GM18861 (cell line): ENCODE data around the gene C3orf80.
"Not testable (repeated sequence)": the region's sequence is repeated elsewhere in the genome, so short reads cannot be mapped to it uniquely, and the experiment has no call there.

Source experiments
- ATAC-seq: cut with Tn5 transposase; IDR thresholded peaks from one replicate; pipeline ENCODE4 v1.9.1; 2021; ENCODE audit not compliant: unreplicated experiment

The C3orf80 gene

GRCh38 chr3:160225176-160226025 lies at the start of gene C3orf80:
Gene C3orf80, plus strand, starts transcription at chr3:160225422. Its CDS starts 214 bp downstream, at chr3:160225636.
- ATAC-seq: peak; percentile 82

- no peak for ATAC-seq
Measured at GRCh38 chr3:160176923-160177322, 48.3 kb upstream of the C3orf80 start.

- ATAC-seq: not testable (repeated sequence)
Measured at GRCh38 chr3:160178661-160179060, 46.6 kb upstream of the C3orf80 start.

DNA sequence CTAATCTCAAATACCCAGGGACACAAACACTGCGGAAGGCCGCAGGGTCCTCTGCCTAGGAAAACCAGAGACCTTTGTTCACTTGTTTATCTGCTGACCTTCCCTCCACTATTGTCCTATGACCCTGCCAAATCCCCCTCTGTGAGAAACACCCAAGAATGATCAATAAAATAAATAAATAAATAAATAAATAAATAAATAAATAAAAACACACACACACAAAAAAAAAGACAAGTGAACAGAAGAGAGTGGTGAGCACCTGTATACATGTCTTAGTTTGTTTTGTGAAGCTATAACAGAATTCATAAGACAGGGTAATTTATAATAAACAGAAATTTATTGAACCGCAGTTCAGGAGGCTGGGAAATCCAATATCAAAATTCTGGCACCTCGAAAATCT lies 45.8 kb upstream of the C3orf80 start:
- ATAC-seq: not testable (repeated sequence)

- no peak for ATAC-seq
Measured at GRCh38 chr3:160179906-160180305, 45.3 kb upstream of the C3orf80 start.

DNA sequence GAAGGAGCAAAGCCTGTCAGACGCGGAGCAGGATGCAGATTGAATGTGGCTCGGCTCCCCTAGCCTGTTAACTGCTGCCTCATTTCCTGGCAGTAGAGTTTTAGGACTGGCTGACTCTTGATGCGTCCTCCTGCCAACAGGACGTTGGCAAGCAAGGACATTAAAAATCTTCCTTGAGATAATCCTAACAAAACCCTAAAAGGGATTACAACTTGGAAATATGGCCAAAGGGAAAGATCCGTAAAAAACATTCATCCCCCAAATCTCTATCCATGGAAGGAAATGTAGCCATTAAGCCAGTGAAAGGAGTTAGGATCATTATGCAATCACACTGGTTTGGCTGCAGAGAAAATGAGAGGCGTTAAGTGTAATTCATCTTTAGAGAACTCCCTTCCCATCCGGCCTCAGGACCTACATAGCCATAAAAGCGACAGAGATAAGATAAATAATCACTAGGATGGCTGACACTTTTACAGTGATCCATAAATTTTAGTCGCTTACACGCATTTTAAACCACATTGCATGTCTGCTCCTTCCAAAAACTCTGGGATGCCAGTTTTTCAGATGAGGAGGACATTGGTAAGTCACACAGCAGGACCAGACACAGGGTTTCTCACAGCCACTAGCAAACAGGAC lies 44.5 kb upstream of the C3orf80 start:
- ATAC-seq: no peak

DNA sequence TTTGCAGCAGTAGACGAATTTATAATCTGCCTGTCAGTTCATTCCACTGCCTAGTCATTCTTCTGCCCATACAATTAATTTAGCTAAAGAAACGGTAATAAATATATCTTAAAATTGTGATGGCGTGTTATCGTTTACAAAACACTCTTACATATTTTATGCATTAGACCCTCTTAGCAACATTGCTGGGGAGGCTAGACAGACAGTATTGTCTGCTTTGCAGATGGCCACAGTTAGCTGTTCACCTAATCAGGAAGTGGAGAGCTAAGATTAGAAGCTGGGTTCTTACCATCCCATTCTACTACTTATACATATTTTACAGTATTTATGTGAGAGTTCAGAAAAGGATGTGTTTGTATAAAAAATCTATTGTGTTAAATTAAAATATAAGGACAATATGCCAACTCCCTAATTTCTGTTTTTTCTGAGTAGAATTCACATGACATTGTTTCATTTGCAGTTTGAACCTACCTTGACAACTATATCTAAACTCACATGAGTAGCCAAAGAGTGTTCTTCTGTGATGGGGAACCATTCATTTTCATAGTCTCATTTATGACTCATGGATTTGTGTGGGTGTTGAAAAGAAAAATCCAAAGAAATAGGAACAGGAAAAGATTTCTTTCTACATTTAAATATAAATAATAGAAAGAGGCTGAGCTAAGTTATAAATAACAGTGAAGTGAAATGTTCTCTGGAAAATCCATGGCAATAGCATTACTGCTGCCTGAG lies 41.7 kb upstream of the C3orf80 start:
- no peak for ATAC-seq

DNA sequence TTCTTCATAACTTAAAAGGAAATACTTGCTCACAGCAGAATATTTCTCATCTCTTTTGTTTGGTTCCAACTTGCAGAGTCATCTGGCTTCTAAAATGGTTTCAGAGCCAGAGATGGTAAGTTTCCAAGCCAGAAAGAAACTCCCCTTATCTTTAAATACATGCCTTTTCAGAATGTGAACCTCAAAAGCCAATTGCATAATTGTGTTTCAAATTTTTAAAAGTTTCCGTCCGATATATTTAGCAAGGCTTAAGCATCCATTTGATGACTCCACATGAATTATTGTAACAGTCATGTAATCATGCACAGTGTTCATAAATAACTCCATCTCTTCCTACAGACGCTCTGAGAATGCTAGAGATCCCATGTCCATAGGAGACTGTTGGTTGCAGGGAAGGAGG lies 40.6 kb upstream of the C3orf80 start:
- ATAC-seq: no peak

DNA sequence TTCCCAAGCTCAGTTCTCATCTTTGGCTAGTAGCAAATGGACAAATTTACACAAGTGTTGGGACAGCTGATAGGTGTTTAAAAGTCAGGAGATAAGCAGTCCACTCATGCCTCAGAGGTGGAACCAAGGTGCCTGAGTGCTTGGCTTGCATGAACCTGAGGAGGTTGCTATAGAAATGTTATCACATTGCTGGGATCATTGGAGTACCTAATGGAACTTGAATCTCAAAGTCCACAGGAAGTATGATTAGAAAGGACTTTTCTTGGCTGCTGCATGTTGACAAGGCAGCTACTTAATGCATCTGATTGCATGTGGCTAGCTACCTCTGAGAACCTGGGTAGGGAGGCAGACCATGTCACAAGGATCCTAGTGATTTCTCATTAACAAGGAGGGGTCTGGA lies 39.5 kb upstream of the C3orf80 start:
- ATAC-seq: no peak

GRCh38 chr3:160187288-160187687 lies 37.9 kb upstream of the C3orf80 start:
- ATAC-seq: no peak

DNA sequence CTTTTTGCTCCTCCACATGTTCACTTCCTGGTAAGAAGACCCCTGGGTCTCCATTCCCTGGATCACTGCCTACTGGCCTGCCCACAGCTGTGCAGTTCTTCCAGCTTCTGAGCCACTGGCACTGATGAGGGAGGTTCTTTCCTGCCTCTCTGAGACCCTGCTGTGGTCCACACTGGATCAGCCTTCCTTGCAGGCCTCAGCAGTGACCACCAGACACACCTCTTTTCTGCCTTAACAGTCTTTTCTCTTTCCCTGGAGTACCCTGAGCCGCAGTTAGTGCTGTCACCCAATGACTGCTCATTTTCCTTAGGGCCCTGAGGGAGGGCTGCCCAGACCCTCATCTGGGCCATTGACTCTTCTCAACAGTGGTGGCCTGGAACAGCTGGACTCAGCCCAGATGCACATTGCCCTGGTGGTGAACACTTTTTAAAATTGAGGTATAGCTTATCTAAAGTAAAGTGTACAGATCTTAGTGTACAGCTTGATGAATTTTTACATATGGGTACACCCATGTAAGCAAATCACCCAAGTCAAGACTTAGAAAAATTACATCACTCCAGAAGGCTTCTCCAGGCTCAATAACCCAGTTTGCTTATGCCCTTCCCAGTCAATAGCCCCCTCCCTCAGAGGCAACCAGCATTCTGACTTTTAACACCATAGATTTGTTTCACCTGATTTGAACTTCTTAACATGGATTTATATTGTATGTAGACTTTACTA lies 32.8 kb upstream of the C3orf80 start:
- no peak for ATAC-seq

DNA sequence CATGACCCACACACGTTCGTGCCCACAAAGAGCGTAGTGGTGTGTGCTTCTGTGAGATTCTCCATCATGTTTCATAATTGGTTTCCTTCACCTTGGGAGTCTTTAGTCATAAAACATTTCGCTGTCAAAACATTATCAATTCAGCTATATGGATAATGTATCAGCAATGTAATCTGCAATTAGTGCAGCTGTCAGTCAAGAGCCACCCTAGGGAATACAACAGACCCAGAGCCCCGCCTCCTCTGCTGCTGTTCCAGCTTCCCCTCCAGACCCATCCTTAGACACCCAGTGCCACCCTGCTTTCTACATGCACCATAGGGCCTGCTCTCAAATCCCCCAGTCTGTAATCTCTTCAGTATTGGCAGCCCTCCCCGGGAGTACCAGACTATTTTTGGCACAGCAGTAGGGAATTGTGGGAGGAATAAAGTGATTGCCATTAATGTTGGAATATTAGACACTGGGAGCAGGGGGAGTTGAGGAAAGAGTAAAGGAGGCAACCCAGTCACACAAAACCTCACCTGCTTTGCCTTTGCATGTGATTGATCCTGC lies 31.5 kb upstream of the C3orf80 start:
- ATAC-seq: no peak

DNA sequence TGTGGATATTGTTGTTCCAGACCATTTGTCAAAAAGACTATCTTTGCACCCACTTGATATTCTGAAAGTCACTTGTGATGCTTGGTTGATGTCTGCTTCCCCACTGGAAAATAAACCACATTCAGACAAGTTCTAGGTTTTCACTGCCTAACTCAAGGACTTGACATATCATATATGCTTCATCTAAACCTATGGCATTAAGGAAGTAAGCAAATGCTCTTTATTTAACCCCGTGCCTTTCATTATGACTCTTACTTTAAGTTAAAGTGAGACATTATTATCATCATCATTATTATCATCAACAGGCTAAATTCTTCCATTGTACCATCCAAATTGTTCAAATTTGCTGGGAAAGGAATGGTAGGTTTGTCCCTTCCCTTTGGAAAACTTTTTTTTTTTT lies 30.8 kb upstream of the C3orf80 start:
- ATAC-seq: no peak

DNA sequence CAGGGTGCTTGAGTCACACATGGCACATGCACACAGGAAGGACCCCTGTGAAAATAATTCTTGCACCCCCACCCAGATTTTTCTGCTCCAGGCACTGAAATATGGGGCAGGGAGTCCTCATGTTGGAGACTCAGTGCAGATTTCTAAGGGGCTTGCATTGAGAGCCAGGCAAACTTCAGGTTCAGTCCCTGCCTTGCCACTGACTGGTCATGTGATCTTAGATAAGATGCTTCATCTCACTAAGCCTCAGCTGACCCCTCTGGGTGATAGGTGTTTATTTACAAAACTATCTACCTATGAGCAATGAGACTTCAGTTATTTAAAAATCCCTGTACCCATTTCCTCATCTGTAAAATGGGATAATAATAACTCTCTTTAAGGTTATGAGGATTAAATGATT lies 30.1 kb upstream of the C3orf80 start:
- no peak for ATAC-seq

DNA sequence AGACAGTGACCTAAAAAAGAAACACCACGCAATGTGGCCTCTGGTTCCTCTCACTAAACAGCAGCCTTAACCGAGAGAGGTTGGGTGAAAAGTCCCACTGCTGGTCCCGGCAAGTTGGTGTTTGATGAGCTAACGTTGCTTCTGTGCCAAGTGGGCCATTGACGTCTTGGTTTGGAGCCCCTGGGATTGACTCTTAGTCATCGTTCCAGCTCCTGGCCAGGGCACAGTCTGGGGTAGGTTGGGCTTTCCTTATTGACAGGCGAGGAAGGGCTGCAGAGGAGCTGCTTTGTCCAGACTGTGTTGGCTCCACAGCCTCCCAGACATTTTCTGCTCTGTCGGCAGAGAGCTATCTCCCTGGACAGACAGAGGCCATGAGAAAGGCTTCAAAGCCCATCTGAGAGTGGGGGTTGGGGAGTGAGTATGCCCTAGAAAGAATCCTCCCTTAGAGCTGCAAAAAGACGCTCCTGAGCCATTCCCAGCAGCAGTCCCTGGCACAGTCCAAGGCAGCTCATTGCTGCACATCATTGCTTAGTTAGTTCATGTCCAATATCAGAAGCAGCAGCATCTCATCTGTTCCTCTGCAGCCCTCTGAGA lies 28.6 kb upstream of the C3orf80 start:
- no peak for ATAC-seq

- no peak for ATAC-seq
Measured at GRCh38 chr3:160199108-160199507, 26.1 kb upstream of the C3orf80 start.

GRCh38 chr3:160200353-160200752 lies 24.9 kb upstream of the C3orf80 start:
- ATAC-seq: no peak

DNA sequence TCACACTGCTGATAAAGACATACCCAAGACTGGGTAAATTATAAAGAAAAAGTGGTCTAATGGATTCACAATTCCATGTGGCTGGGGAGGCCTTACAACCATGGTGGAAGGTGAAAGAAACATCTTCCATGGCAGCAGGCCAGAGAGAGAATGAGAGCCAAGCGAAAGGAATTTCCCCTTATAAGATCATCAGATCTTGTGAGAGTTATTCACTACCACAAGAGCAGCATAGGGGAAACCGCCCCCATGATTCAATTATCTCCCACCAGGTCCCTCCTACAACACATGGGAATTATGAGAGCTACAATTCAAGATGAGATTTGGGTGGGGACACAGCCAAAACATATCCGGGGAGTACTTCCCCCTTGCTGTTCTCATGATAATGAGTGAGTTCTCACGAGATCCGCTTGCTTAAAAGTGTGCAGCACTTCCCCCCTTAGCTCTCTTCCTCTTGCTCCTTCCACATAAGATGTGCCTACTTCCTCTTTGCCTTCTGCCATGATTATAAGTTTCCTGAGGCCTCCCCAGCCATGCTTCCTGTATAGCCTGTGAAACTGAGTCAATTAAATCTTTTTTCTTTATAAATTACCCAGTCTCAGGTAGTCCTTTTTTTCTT lies 20.7 kb upstream of the C3orf80 start:
- ATAC-seq: not testable (repeated sequence)

GRCh38 chr3:160205606-160206005 lies 19.6 kb upstream of the C3orf80 start:
- ATAC-seq: no peak

GRCh38 chr3:160210341-160210740 lies 14.9 kb upstream of the C3orf80 start:
- ATAC-seq: no peak
